Endothelial cell of umbilical vein (primary cell): ENCODE data around the gene SSTR3. TPM values are rescaled to one million over a fixed set of nuclear protein-coding genes. Genes with fewer than 3 reads are reported as not detected.
"Not testable (repeated sequence)": the region's sequence is repeated elsewhere in the genome, so short reads cannot be mapped to it uniquely, and the experiment has no call there.

Experiments
- BruUV-seq: library from RNA; stranded (reverse); fragments of 400-500 nt; replicated peaks from 2 replicates; lab custom pipeline; 2021; lab: Mats Ljungman, UMichigan
- CTCF ChIA-PET: fragments of 300-600, 350-600 bp; sonication (Branson Sonifier 250); formaldehyde crosslinking; loops from one replicate; lab custom pipeline; 2021; ENCODE audit warnings: antibody characterized with exemption, inconsistent platforms; lab: Charles Lee
- POLR2A ChIA-PET: fragments of 300-600, 350-600 bp; sonication (Branson Sonifier 250); formaldehyde crosslinking; loops from one replicate; lab custom pipeline; 2021; ENCODE audit warnings: antibody characterized with exemption, inconsistent platforms; lab: Charles Lee
- DNase-seq: peaks from one replicate; pipeline ENCODE4 v3.0.0-alpha.2; 2011; ENCODE audit warnings: low read depth, low spot score
- FAIRE-seq: peaks from 2 replicates; lab custom pipeline; 2011; peaks lifted over from hg19 to GRCh38; lab: Jason Lieb, UNC
- H2AFZ ChIP-seq: 2 replicates; pipeline ENCODE4 v1.6.0; 2012; ENCODE audit warnings: low read depth, low read length, control low read depth, inconsistent platforms
- H3K27ac ChIP-seq: 2 replicates; pipeline ENCODE4 v1.5.1; 2011; ENCODE audit warnings: low read depth, mild to moderate bottlenecking, control low read depth, low read length, moderate library complexity; ENCODE audit not compliant: insufficient read depth
- H3K27me3 ChIP-seq, 2 experiments: 2 replicates each; pipeline versions ENCODE4 v1.6.0 to v1.6.1; 2011; ENCODE audit warnings: low read length in 2 of 2, mixed read lengths in 1 of 2; ENCODE audit not compliant: control insufficient read depth in 2 of 2, insufficient read depth in 2 of 2
- H3K36me3 ChIP-seq, 2 experiments: 2 replicates in 1 of 2; 3 replicates in 1 of 2; pipeline ENCODE4 v1.5.1; 2011; ENCODE audit warnings: low read length in 2 of 2, mild to moderate bottlenecking in 1 of 2, moderate library complexity in 1 of 2; ENCODE audit not compliant: control insufficient read depth in 2 of 2, insufficient read depth in 2 of 2; ENCODE audit errors: extremely low read depth in 1 of 2
- H3K4me1 ChIP-seq: 3 replicates; pipeline ENCODE4 v1.5.1; 2011; ENCODE audit warnings: mild to moderate bottlenecking, low read length; ENCODE audit not compliant: control insufficient read depth, insufficient read depth; ENCODE audit errors: extremely low read depth
- H3K4me2 ChIP-seq: 2 replicates; pipeline ENCODE4 v1.6.1; 2011; ENCODE audit warnings: low read length, control low read depth, mixed read lengths; ENCODE audit not compliant: insufficient read depth
- H3K4me3 ChIP-seq, 3 experiments: fragments of 200-600 bp in 1 of 3; sonication (generic), shearing (Covaris generic) in 1 of 3; replicated peaks in 1 of 3; 2 replicates each; pipeline ENCODE4 v1.5.1; 2011 to 2016; ENCODE audit warnings: control low read depth in 3 of 3, low read length in 3 of 3, mild to moderate bottlenecking in 2 of 3, inconsistent platforms in 1 of 3, low read depth in 1 of 3, moderate library complexity in 1 of 3; ENCODE audit not compliant: insufficient read depth in 1 of 3
- H3K79me2 ChIP-seq: 2 replicates; pipeline ENCODE4 v1.6.0; 2012; ENCODE audit warnings: low read length, inconsistent platforms; ENCODE audit not compliant: control insufficient read depth, insufficient read depth
- H3K9ac ChIP-seq: replicated peaks from 2 replicates; pipeline ENCODE3; 2011; ENCODE audit warnings: low read length, control low read depth; ENCODE audit not compliant: insufficient read depth; ENCODE audit errors: extremely low read depth
- H3K9me1 ChIP-seq: replicated peaks from 3 replicates; pipeline ENCODE4 v1.6.0; 2011; ENCODE audit warnings: mild to moderate bottlenecking, low read length; ENCODE audit not compliant: control insufficient read depth, insufficient read depth; ENCODE audit errors: extremely low read depth
- H3K9me3 ChIP-seq: replicated peaks from 2 replicates; pipeline ENCODE4 v1.5.1; 2012; ENCODE audit warnings: low read length, inconsistent platforms; ENCODE audit not compliant: control insufficient read depth, insufficient read depth
- H4K20me1 ChIP-seq: replicated peaks from 2 replicates; pipeline ENCODE3; 2011; ENCODE audit warnings: mild to moderate bottlenecking, low read length; ENCODE audit not compliant: control insufficient read depth, insufficient read depth; ENCODE audit errors: extremely low read depth
- CTCF ChIP-seq, 2 donors: IDR thresholded peaks; 1 replicate in 1 of 2; 2 replicates in 1 of 2; pipeline ENCODE4 v1.5.1; 2011; ENCODE audit warnings: low read length in 2 of 2, mild to moderate bottlenecking in 2 of 2, moderate library complexity in 2 of 2, control low read depth in 1 of 2, inconsistent platforms in 1 of 2, low read depth in 1 of 2; ENCODE audit not compliant: insufficient read depth in 1 of 2; ENCODE audit errors: extremely low read depth in 1 of 2
- EZH2 ChIP-seq: IDR thresholded peaks from 2 replicates; pipeline ENCODE4 v1.6.1; 2012; ENCODE audit warnings: borderline replicate concordance, low read depth, mild to moderate bottlenecking, moderate library complexity, low read length, inconsistent platforms; ENCODE audit not compliant: severe bottlenecking
- FOS ChIP-seq: IDR thresholded peaks from 2 replicates; pipeline ENCODE4 v1.6.1; 2011; ENCODE audit warnings: mild to moderate bottlenecking, low read length, moderate library complexity, borderline replicate concordance; ENCODE audit not compliant: insufficient read depth
- JUN ChIP-seq: IDR thresholded peaks from 2 replicates; pipeline ENCODE4 v1.6.1; 2011; ENCODE audit warnings: borderline replicate concordance, low read depth; ENCODE audit not compliant: insufficient read length, insufficient read depth
- MAX ChIP-seq: IDR thresholded peaks from 2 replicates; pipeline ENCODE4 v1.6.1; 2011; ENCODE audit not compliant: insufficient read depth, insufficient read length
- MYC ChIP-seq: IDR thresholded peaks from one replicate; pipeline ENCODE4 v1.6.1; 2011; ENCODE audit warnings: mild to moderate bottlenecking, low read depth, low read length
- dilution Hi-C: fragments of 300-500 bp; cut with MboI; formaldehyde crosslinking; loops from one replicate; pipeline ENCODE4 v1.15.0; 2019; ENCODE audit warnings: low sequenced_read_pairs; ENCODE audit not compliant: extremely low pct_ligation_motif_present
- intact Hi-C: fragments of 100-400 bp; cut with micrococcal nuclease; formaldehyde crosslinking; loops from one replicate; pipeline ENCODE4 v1.10.0; 2022
- polyA plus RNA-seq, 4 experiments: library from polyadenylated mRNA; depleted of rRNA in 3 of 4; stranded (reverse) in 3 of 4; unstranded in 1 of 4; fragments of >200 nt; gene quantifications; 2 replicates each; pipeline versions ENCODE4 v1.2.1 to v1.2.3, GENCODE V29; 2011 to 2012; ENCODE audit warnings: missing spikeins in 1 of 4
- total RNA-seq: library from RNA; stranded (reverse); gene quantifications from 2 replicates; pipeline ENCODE4 v1.2.3, GENCODE V29; 2021

SSTR3 gene
- total and polyA plus RNA-seq, 2 donors (not counting 3 experiments of a cell fraction or from before 2014, with no cell fraction given) = not detected

- TF ChIP-seq JUN (no peak), CTCF (IDR thresholded peaks at IDR 0.05; ENCODE audit: extremely low read depth in 1 of 2, insufficient read depth in 1 of 2, low read depth in 1 of 2, low read length in 2 of 2) (no peak), FOS (no peak), EZH2 (no peak), MYC (no peak), MAX (no peak)
- dilution Hi-C loops = no loop called here
- CTCF ChIA-PET = interaction anchor here (0.9 kb wide), 1 partner anchor 70 kb away, joined by 3 read pairs; no protein-coding TSS in a partner anchor
- FAIRE-seq (no peak), DNase-seq (no peak)
- Histone ChIP-seq H3K9me1 (no peaks in the 10 kb centered on the region), H3K9me3 (no peaks in the 10 kb centered on the region), H3K4me2 (no peak overlapping the region), H3K4me3 (no peak overlapping the region), H3K79me2 (peaks cover 4% of the 10 kb centered on the region), H4K20me1 (no peaks in the 10 kb centered on the region), H3K9ac (no peak overlapping the region), H2AFZ (no peak overlapping the region), H3K27ac (no peak overlapping the region), H3K27me3 (no peaks in the 10 kb centered on the region), H3K36me3 (no peaks in the 10 kb centered on the region), H3K4me1 (peaks cover 24% of the 10 kb centered on the region)
- POLR2A ChIA-PET = no interaction called here
- BruUV-seq = no TSS peak
- intact Hi-C loops = no loop called here
Observed at GRCh38 chr22:37233751-37234631, 21.7 kb upstream of the SSTR3 start.

DNA sequence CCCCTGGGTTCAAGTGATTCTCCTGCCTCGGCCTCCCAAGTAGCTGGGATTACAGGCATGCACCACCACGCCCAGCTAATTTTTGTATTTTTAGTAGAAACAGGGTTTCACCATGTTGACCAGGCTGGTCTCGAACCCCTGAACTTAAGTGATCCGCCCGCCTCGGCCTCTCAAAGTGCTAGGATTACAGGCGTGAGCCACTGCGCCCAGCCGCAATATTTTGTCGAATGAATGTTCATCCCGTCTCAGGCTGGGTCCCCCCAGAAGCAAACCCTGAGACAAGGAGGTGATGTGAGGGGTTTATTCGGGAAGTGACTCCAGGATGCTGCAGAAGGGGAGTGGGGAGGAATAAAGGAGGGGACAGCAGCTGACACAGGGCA lies 21.1 kb upstream of the SSTR3 start:
- FAIRE-seq, dilution Hi-C loops, H3K4me2 ChIP-seq: not testable (repeated sequence)

More for the DNA sequence above, 21.1 kb upstream of the SSTR3 start:
- H3K9me3 ChIP-seq, intact Hi-C loops, H3K9me1 ChIP-seq, DNase-seq, BruUV-seq, POLR2A ChIA-PET, H3K27ac ChIP-seq, H2AFZ ChIP-seq, H4K20me1 ChIP-seq, H3K36me3 ChIP-seq, H3K79me2 ChIP-seq, H3K9ac ChIP-seq, H3K27me3 ChIP-seq, H3K4me3 ChIP-seq: not testable (repeated sequence)
- H3K4me1 ChIP-seq = peaks cover 30% of the 10 kb centered on the region
- CTCF ChIA-PET = interaction anchor here (0.9 kb wide), 1 partner anchor 71 kb away, joined by 3 read pairs; no protein-coding TSS in a partner anchor
